ENCODE results near the gene SPATA46.

The SPATA46 gene

GRCh38 chr1:162416909-162417308 is 40.3 kb upstream of the SPATA46 start:
- DNase-seq (ENCODE audit: low read depth, low spot score), result no peak
- POLR2A ChIA-PET, result no interaction called here
- no peak overlapping the region for H3K4me3 ChIP-seq (ENCODE audit: low read depth, low read length)
- CTCF ChIA-PET, result no interaction called here
- TF ChIP-seq CTCF (IDR thresholded peaks at IDR 0.05; ENCODE audit: insufficient read depth, low read length, missing control alignments), result no peak

GRCh38 chr1:162416215-162416614 is 39.6 kb upstream of the SPATA46 start:
- CTCF ChIA-PET, result no interaction called here
- no peak for TF ChIP-seq CTCF (IDR thresholded peaks at IDR 0.05; ENCODE audit: insufficient read depth, low read length, missing control alignments)
- H3K4me3 ChIP-seq (ENCODE audit: low read depth, low read length), result no peak overlapping the region
- no peak for DNase-seq (ENCODE audit: low read depth, low spot score)
- POLR2A ChIA-PET, result no interaction called here

GRCh38 chr1:162412002-162412401 is 35.3 kb upstream of the SPATA46 start, which contains the start of gene SH2D1B:
SH2D1B (minus strand) TSS chr1:162412136; CDS start chr1:162412016, 120 bp downstream.
- no peak within 1 kb of the TSS for H3K4me3 ChIP-seq (ENCODE audit: low read depth, low read length)
- no peak for TF ChIP-seq CTCF (IDR thresholded peaks at IDR 0.05; ENCODE audit: insufficient read depth, low read length, missing control alignments)
- CTCF ChIA-PET, result no interaction called here
- no peak for DNase-seq (ENCODE audit: low read depth, low spot score)
- POLR2A ChIA-PET, result no interaction called here

GRCh38 chr1:162407539-162407938 is 30.9 kb upstream of the SPATA46 start:
- ChIA-PET POLR2A (no interaction called here), CTCF (interaction anchor here (1.0 kb wide), 1 partner anchor 615 kb away, joined by 3 read pairs; no protein-coding TSS in a partner anchor)
- DNase-seq (ENCODE audit: low read depth, low spot score), result no peak
- no peak for TF ChIP-seq CTCF (IDR thresholded peaks at IDR 0.05; ENCODE audit: insufficient read depth, low read length, missing control alignments)
- no peak overlapping the region for H3K4me3 ChIP-seq (ENCODE audit: low read depth, low read length)

DNA sequence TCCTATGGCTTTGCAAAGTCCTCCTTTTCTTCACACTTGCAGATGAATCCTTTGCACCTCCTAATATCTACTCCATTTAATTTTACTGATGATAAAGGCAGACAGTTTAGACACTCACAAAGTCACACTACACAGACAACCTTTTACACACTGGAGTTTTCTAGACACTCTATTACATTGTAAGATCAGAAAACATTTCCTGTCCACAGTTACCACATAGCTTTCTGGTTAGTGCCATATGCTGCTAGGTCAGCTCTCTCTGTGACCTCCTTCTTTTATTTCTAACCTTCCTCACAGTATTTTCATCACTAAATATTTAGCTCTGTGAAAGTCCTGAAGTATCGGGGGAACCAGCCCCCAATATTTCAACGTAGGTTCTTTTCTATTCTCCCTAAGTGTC is 30.2 kb upstream of the SPATA46 start:
- no peak overlapping the region for H3K4me3 ChIP-seq (ENCODE audit: low read depth, low read length)
- ChIA-PET CTCF (no interaction called here), POLR2A (no interaction called here)
- DNase-seq (ENCODE audit: low read depth, low spot score), result no peak
- TF ChIP-seq CTCF (IDR thresholded peaks at IDR 0.05; ENCODE audit: insufficient read depth, low read length, missing control alignments), result no peak

DNA sequence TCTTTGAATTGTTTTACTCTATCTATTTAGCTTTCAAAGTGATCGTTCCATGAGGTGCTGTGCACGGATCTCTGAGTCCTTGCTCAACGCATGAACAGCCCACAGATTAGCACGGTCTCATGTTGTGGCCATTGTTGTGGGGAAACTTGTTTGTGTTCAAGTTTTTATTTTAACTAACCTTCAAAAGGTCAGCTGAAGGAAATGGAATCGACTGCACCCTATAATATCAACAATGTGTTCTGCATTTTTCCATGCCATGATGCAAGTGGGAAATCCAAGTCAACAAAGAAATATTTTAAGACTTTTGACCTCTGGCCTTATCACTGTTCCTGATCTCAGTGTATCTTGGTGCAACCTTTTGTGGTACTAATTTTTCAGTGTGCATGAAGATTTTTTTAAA is 29.1 kb upstream of the SPATA46 start:
- H3K4me3 ChIP-seq (ENCODE audit: low read depth, low read length), result no peak overlapping the region
- DNase-seq (ENCODE audit: low read depth, low spot score), result no peak
- POLR2A ChIA-PET, result no interaction called here
- CTCF ChIA-PET, result no interaction called here
- TF ChIP-seq CTCF (IDR thresholded peaks at IDR 0.05; ENCODE audit: insufficient read depth, low read length, missing control alignments), result no peak
